Osteocyte (in vitro differentiated cells): Measurements from ENCODE around the gene CADPS2. TPM values are rescaled to one million over a fixed set of nuclear protein-coding genes. Genes with fewer than 3 reads are reported as not detected.

Experiments used
- DNase-seq: peaks from one replicate; pipeline ENCODE4 v3.0.0; 2021; ENCODE audit warnings: mixed read lengths; ENCODE audit not compliant: unreplicated experiment; ENCODE audit errors: extremely low spot score
- H3K27ac Mint-ChIP-seq: one replicate; pipeline ENCODE4 v1.8.0; 2021; ENCODE audit warnings: mild to moderate bottlenecking, mixed read lengths; ENCODE audit not compliant: unreplicated experiment
- H3K27me3 Mint-ChIP-seq: one replicate; pipeline ENCODE4 v1.8.0; 2021; ENCODE audit warnings: mixed read lengths; ENCODE audit not compliant: unreplicated experiment
- H3K36me3 Mint-ChIP-seq: one replicate; pipeline ENCODE4 v1.8.0; 2021; ENCODE audit warnings: mixed read lengths; ENCODE audit not compliant: unreplicated experiment
- H3K4me1 Mint-ChIP-seq: one replicate; pipeline ENCODE4 v1.8.0; 2021; ENCODE audit warnings: mixed read lengths; ENCODE audit not compliant: unreplicated experiment
- H3K4me3 Mint-ChIP-seq: one replicate; pipeline ENCODE4 v1.8.0; 2021; ENCODE audit warnings: mild to moderate bottlenecking, moderate library complexity, mixed read lengths; ENCODE audit not compliant: unreplicated experiment
- H3K9me3 Mint-ChIP-seq: one replicate; pipeline ENCODE4 v1.8.0; 2021; ENCODE audit warnings: mixed read lengths; ENCODE audit not compliant: unreplicated experiment
- CTCF ChIP-seq: fragments of 200-600 bp; sonication (generic); IDR thresholded peaks from 2 replicates; pipeline ENCODE4 v1.5.0; 2021; ENCODE audit warnings: antibody characterized with exemption, mild to moderate bottlenecking, moderate library complexity
- total RNA-seq: library from RNA; stranded (reverse); gene quantifications from 2 replicates; pipeline ENCODE4 v1.2.1, GENCODE V29; 2021

The CADPS2 gene
- total RNA-seq, 1 donor from 2014 or later: 0.81 TPM

DNA sequence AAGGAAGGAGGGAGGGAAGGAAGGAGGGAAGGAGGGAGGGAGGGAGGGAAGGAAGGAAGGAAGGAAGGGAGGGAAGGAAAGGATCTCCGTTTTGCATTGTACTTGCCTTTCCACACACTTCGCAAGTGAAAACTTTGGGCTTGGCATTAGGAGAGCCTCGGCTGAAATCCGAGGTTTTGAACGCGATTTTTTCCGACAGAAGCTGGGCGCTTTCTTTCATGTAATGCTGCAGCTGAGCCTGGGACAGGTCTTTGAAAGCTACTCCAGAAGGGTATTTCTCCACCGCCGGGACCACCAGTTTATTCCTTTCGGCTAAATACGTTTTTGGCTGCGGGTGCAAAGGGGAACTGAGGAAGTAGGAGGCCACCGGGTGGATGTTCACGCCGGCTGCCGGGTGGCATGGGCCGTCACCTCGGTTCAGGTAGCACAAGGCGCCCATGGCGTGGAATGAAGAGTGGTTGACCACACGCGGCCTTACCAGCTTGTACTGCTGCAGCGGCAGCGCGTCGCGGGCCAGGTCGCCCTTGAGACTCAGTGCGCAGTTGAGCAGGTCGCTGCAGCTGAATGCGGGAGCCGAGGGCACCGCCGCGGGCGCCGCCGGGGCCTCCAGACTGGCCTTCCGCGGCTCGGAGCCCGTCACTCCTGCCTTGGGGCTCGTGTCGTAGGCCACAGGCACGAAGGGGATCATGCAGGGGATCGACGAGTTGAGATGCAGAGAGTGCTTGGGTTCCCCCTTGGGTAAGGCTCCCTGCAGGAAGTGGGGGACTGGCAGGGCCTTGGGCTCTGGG is 582.5 kb downstream of the CADPS2 start:
- no peak overlapping the region for H3K4me3 Mint-ChIP-seq
- peaks cover 22% of the 10 kb centered on the region for H3K4me1 Mint-ChIP-seq
- no peaks in the 10 kb centered on the region for H3K9me3 Mint-ChIP-seq
- no peak for DNase-seq
- no peak for TF ChIP-seq CTCF
- H3K27me3 Mint-ChIP-seq: peaks cover 91% of the 10 kb centered on the region
- H3K36me3 Mint-ChIP-seq: no peaks in the 10 kb centered on the region
- no peak overlapping the region for H3K27ac Mint-ChIP-seq

- peaks cover 94% of the 10 kb centered on the region for H3K27me3 Mint-ChIP-seq
- no peak overlapping the region for H3K4me3 Mint-ChIP-seq
- H3K4me1 Mint-ChIP-seq: peaks cover 22% of the 10 kb centered on the region
- no peaks in the 10 kb centered on the region for H3K36me3 Mint-ChIP-seq
- no peak for DNase-seq
- H3K27ac Mint-ChIP-seq: no peak overlapping the region
- no peak for TF ChIP-seq CTCF
- no peaks in the 10 kb centered on the region for H3K9me3 Mint-ChIP-seq
These were observed 583.3 kb downstream of the CADPS2 start for GRCh38 chr7:122302761-122303530.

GRCh38 chr7:122301858-122302760 is 584.2 kb downstream of the CADPS2 start:
- Mint-ChIP-seq H3K4me1 (peaks cover 22% of the 10 kb centered on the region), H3K9me3 (no peaks in the 10 kb centered on the region), H3K4me3 (no peak overlapping the region), H3K36me3 (no peaks in the 10 kb centered on the region), H3K27me3 (peaks cover 91% of the 10 kb centered on the region), H3K27ac (no peak overlapping the region)
- no peak for TF ChIP-seq CTCF
- no peak for DNase-seq

DNA sequence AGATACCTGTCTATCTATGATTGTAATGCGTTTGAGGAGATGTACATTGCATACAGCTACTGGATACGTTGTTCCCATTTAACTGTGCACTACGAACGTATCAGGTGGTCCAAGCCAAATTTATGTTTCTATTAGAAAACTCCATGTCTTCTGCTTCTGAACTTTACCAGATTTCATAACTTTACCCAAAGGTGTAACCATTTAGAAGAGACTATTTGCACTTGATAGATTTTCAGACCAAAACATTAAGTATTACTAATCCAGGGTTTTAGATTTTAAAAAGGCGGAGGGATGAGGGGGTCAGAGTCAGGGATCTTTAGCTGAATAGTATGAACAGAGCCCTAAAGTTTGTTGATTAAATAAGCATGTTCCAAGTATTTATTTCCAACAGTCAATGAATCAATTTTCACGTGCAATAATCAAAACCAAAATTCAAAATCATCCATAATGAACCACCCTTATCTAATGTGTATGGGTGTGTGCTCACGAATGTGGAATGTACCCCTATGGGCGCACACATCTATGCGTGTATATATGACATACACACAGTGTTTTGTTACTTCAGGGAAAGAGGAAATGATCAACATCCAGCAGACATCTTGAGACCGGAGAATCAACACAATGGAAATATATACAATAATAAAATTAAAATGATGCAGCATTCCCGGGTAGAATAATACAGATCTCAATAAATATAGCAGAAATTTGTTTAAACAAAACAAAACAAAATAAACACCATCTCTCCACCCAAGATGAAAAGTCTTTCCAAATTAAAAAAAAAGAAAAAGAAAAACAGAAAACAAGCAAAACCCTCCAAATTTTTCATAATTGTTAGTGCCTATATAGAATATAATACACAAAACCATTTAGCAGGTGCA is 585.1 kb downstream of the CADPS2 start:
- Mint-ChIP-seq H3K27me3 (peaks cover 83% of the 10 kb centered on the region), H3K27ac (no peak overlapping the region), H3K4me3 (no peak overlapping the region), H3K36me3 (no peaks in the 10 kb centered on the region), H3K4me1 (peaks cover 22% of the 10 kb centered on the region), H3K9me3 (no peaks in the 10 kb centered on the region)
- no peak for DNase-seq
- TF ChIP-seq CTCF: no peak
